HCT116 (cell line): ENCODE data around the gene LEPR. TPM values are rescaled to one million over a fixed set of nuclear protein-coding genes. Genes with fewer than 3 reads are reported as not detected.

Experiments used
- ATAC-seq: fragments of 200-7000 bp; cut with Tn5 transposase; 2 replicates; pipeline ENCODE4 v1.9.1; 2020; ENCODE audit warnings: mild to moderate bottlenecking, moderate library complexity
- BruUV-seq: library from RNA; stranded (reverse); fragments of 400-500 nt; replicated peaks from 2 replicates; lab custom pipeline; 2021; lab: Mats Ljungman, UMichigan
- CTCF ChIA-PET: fragments of 300-600 bp; sonication (Branson Sonifier 250); formaldehyde crosslinking; loops from one replicate; lab custom pipeline; 2021; ENCODE audit warnings: antibody characterized with exemption; lab: Charles Lee
- POLR2A ChIA-PET: fragments of 300-600, 350-600 bp; sonication (Branson Sonifier 250); formaldehyde crosslinking; loops from one replicate; lab custom pipeline; 2021; ENCODE audit warnings: antibody characterized with exemption; lab: Charles Lee
- RAD21 ChIA-PET, 2 experiments: fragments of 300-600 bp; sonication (Branson Sonifier 250); formaldehyde crosslinking; loops; one replicate each; lab custom pipeline; 2023; ENCODE audit warnings: low total read pairs in 2 of 2; ENCODE audit not compliant: uncharacterized antibody in 2 of 2, unreplicated experiment in 2 of 2, low non-redundant PET in 1 of 2; lab: Charles Lee
- DNase-seq: peaks from one replicate; pipeline ENCODE4 v3.0.0-alpha.2; 2010; ENCODE audit warnings: low read depth, low spot score
- H2AFZ ChIP-seq: fragments of 200-600 bp; shearing (Covaris generic), sonication (generic); 2 replicates; pipeline ENCODE4 v1.6.1; 2017; ENCODE audit warnings: low read depth, mixed run types, mixed read lengths, antibody characterized with exemption, low read length; ENCODE audit not compliant: poor library complexity, severe bottlenecking
- H3K27ac ChIP-seq: 2 replicates; pipeline ENCODE4 v1.5.1; 2012; ENCODE audit warnings: low read depth, low read length
- H3K27me3 ChIP-seq: fragments of 200-600 bp; sonication (generic); 2 replicates; pipeline ENCODE4 v1.6.1; 2016; ENCODE audit warnings: mixed run types, low read length, mixed read lengths; ENCODE audit not compliant: insufficient read depth
- H3K36me3 ChIP-seq, 2 experiments: fragments of 200-500 bp in 1 of 2; fragments of 200-600 bp in 1 of 2; sonication (Bioruptor generic) in 1 of 2; sonication (generic) in 1 of 2; 2 replicates each; pipeline versions ENCODE4 v1.5.1 to v1.6.1; 2014 to 2016; ENCODE audit warnings: low read length in 2 of 2, inconsistent platforms in 1 of 2, mixed read lengths in 1 of 2, mixed run types in 1 of 2; ENCODE audit not compliant: insufficient read depth in 2 of 2, control insufficient read depth in 1 of 2
- H3K4me1 ChIP-seq, 2 experiments: fragments of 200-600 bp in 1 of 2; sonication (generic) in 1 of 2; 2 replicates each; pipeline versions ENCODE4 v1.5.1 to v1.6.1; 2012 to 2017; ENCODE audit warnings: low read length in 2 of 2, inconsistent platforms in 1 of 2, mild to moderate bottlenecking in 1 of 2, mixed read lengths in 1 of 2, mixed run types in 1 of 2, moderate library complexity in 1 of 2; ENCODE audit not compliant: insufficient read depth in 2 of 2, control insufficient read depth in 1 of 2
- H3K4me2 ChIP-seq: fragments of 200-600 bp; sonication (generic); 2 replicates; pipeline ENCODE4 v1.6.1; 2017; ENCODE audit warnings: mixed run types, low read length, mixed read lengths
- H3K4me3 ChIP-seq, 2 experiments: fragments of 200-600 bp in 1 of 2; sonication (generic) in 1 of 2; replicated peaks in 1 of 2; 2 replicates each; pipeline ENCODE4 v1.5.1; 2011 to 2016; ENCODE audit warnings: low read length in 2 of 2, control low read depth in 1 of 2, low read depth in 1 of 2, mild to moderate bottlenecking in 1 of 2, mixed read lengths in 1 of 2, mixed run types in 1 of 2
- H3K79me2 ChIP-seq: fragments of 200-600 bp; sonication (generic); 2 replicates; pipeline ENCODE4 v1.6.1; 2017; ENCODE audit warnings: mild to moderate bottlenecking, mixed run types, low read length, moderate library complexity, mixed read lengths; ENCODE audit not compliant: insufficient read depth
- H3K9ac ChIP-seq: fragments of 200-600 bp; sonication (generic); 2 replicates; pipeline ENCODE4 v1.6.1; 2016; ENCODE audit warnings: low read length, mixed read lengths
- H3K9me2 ChIP-seq: fragments of 200-600 bp; sonication (generic), shearing (Covaris generic); 2 replicates; pipeline ENCODE4 v1.6.1; 2017; ENCODE audit warnings: mixed run types, mild to moderate bottlenecking, moderate library complexity; ENCODE audit not compliant: insufficient read depth
- H3K9me3 ChIP-seq, 2 experiments: fragments of 200-500 bp in 1 of 2; fragments of 200-600 bp in 1 of 2; sonication (Bioruptor generic) in 1 of 2; sonication (generic) in 1 of 2; 2 replicates each; pipeline ENCODE4 v1.6.1; 2014 to 2017; ENCODE audit warnings: low read length in 2 of 2, mixed read lengths in 2 of 2, inconsistent platforms in 1 of 2, low read depth in 1 of 2, mild to moderate bottlenecking in 1 of 2, mixed run types in 1 of 2, moderate library complexity in 1 of 2; ENCODE audit not compliant: control insufficient read depth in 1 of 2, insufficient read depth in 1 of 2
- H4K20me1 ChIP-seq: fragments of 200-600 bp; sonication (generic), shearing (Covaris generic); 2 replicates; pipeline ENCODE4 v1.6.1; 2017; ENCODE audit warnings: mixed run types, mild to moderate bottlenecking, moderate library complexity; ENCODE audit not compliant: insufficient read depth
- REST ChIP-seq: IDR thresholded peaks from 2 replicates; pipeline ENCODE4 v1.6.1; 2012; ENCODE audit warnings: low read depth
- intact Hi-C: fragments of 100-400 bp; cut with micrococcal nuclease; formaldehyde crosslinking; loops from 2 replicates; pipeline ENCODE4 v1.10.0; 2022
- total RNA-seq: library from RNA; stranded (reverse); gene quantifications from one replicate; pipeline ENCODE4 v1.2.1, GENCODE V29; 2021; ENCODE audit not compliant: unreplicated experiment

LEPR gene
- total RNA-seq, 1 experiment from 2014 or later: 6.0 TPM

GRCh38 chr1:65393347-65393746, 27.1 kb upstream of the LEPR start:
- DNase-seq (no peak), ATAC-seq (no peak)
- CTCF ChIA-PET: no interaction called here

More at GRCh38 chr1:65393347-65393746, 27.1 kb upstream of the LEPR start:
- Histone ChIP-seq H3K27ac (no peak overlapping the region), H3K36me3 (no peaks in the 10 kb centered on the region), H3K4me2 (no peak overlapping the region), H3K4me3 (no peak overlapping the region), H3K27me3 (no peaks in the 10 kb centered on the region), H3K9ac (no peak overlapping the region), H3K9me3 (no peaks in the 10 kb centered on the region), H2AFZ (no peak overlapping the region), H3K9me2 (no peaks in the 10 kb centered on the region), H4K20me1 (no peaks in the 10 kb centered on the region)
- RAD21 ChIA-PET: no interaction called here
- BruUV-seq: no TSS peak
- intact Hi-C loops: no loop called here
- TF ChIP-seq REST: no peak
- TF ChIP-seq, all 23 proteins: peak for 0
- no peaks in the 10 kb centered on the region; a peak in 1 of 4 replicates for H3K4me1 ChIP-seq
- POLR2A ChIA-PET: no interaction called here
- no peaks in the 10 kb centered on the region for H3K79me2 ChIP-seq
